A549 (cell line): ENCODE data around the gene MAPRE3. TPM values are rescaled to one million over a fixed set of nuclear protein-coding genes. Genes with fewer than 3 reads are reported as not detected.
A peak's percentile ranks its signal among the peaks of the same experiment; 100 is the strongest.

Experiments
- ATAC-seq, 2 experiments: fragments of 200-7000 bp in 1 of 2; fragments of >200 bp in 1 of 2; cut with Nextera tagmentation in 1 of 2; cut with Tn5 transposase in 1 of 2; 3 replicates each; pipeline versions ENCODE4 v1.8.0 to v1.9.1; 2018 to 2020; ENCODE audit warnings: mild to moderate bottlenecking in 1 of 2, moderate library complexity in 1 of 2
- CTCF ChIA-PET: fragments of 300-600 bp; sonication (Branson Sonifier 250); formaldehyde crosslinking; extraction: SDS; loops from one replicate; lab custom pipeline; 2021; ENCODE audit warnings: antibody characterized with exemption, inconsistent platforms; lab: Yijun Ruan, JAX
- POLR2A ChIA-PET: fragments of 350-600 bp; formaldehyde crosslinking; extraction: SDS; loops from one replicate; lab custom pipeline; 2021; ENCODE audit warnings: antibody characterized with exemption, inconsistent platforms; lab: Yijun Ruan, JAX
- DNase-seq, 2 experiments: peaks; one replicate each; pipeline versions ENCODE4 v3.0.0 to v3.0.0-alpha.2; 2011 to 2016; ENCODE audit warnings: low read depth in 1 of 2, low spot score in 1 of 2
- FAIRE-seq: peaks from 2 replicates; lab custom pipeline; 2011; peaks lifted over from hg19 to GRCh38; lab: Jason Lieb, UNC
- H3K27ac ChIP-seq, 2 experiments: fragments of >200 bp; sonication (Bioruptor Twin); formaldehyde crosslinking; 3 replicates each; pipeline ENCODE4 v1.5.1; 2016 to 2017
- H3K4me1 ChIP-seq: fragments of >200 bp; sonication (Bioruptor Twin); formaldehyde crosslinking; 3 replicates; pipeline ENCODE4 v1.6.1; 2016
- H3K4me2 ChIP-seq: fragments of >200 bp; sonication (Bioruptor Twin); formaldehyde crosslinking; 3 replicates; pipeline ENCODE4 v1.6.1; 2016
- H3K4me3 ChIP-seq: fragments of >200 bp; sonication (Bioruptor Twin); formaldehyde crosslinking; 3 replicates; pipeline ENCODE4 v1.5.1; 2016
- H3K9me3 ChIP-seq: fragments of >200 bp; sonication (Bioruptor Twin); formaldehyde crosslinking; 3 replicates; pipeline ENCODE4 v1.6.1; 2016
- CBX2 ChIP-seq: fragments of 200-600 bp; sonication (generic); IDR thresholded peaks from 2 replicates; pipeline ENCODE4 v1.6.1; 2016; ENCODE audit warnings: low read depth, mild to moderate bottlenecking, borderline replicate concordance
- CBX8 ChIP-seq: fragments of 200-600 bp; sonication (generic); IDR thresholded peaks from 2 replicates; pipeline ENCODE4 v1.6.1; 2016
- E2F6 ChIP-seq: IDR thresholded peaks from 2 replicates; pipeline ENCODE4 v1.6.1; 2012; ENCODE audit warnings: low read depth, borderline replicate concordance
- EHMT2 ChIP-seq: fragments of 200-600 bp; sonication (generic); IDR thresholded peaks from 2 replicates; pipeline ENCODE4 v1.6.1; 2016; ENCODE audit warnings: antibody characterized with exemption, low read depth, mild to moderate bottlenecking, moderate library complexity
- ELK1 ChIP-seq: fragments of 150-350 bp; IDR thresholded peaks from 2 replicates; pipeline ENCODE4 v1.6.1; 2014; ENCODE audit warnings: low read depth, mild to moderate bottlenecking, low read length
- ESRRA ChIP-seq: fragments of 150-350 bp; IDR thresholded peaks from 2 replicates; pipeline ENCODE4 v1.6.1; 2014; ENCODE audit warnings: mild to moderate bottlenecking, low read length, borderline replicate concordance
- FOSL2 ChIP-seq, 2 experiments: fragments of 450-650 bp in 1 of 2; fragments of >200 bp in 1 of 2; sonication (Bioruptor Twin) in 1 of 2; formaldehyde crosslinking; IDR thresholded peaks; 2 replicates each; pipeline versions ENCODE4 v1.5.0 to v1.6.1; 2016 to 2020; ENCODE audit warnings: mild to moderate bottlenecking in 1 of 2, moderate library complexity in 1 of 2
- GATA3 ChIP-seq: IDR thresholded peaks from 2 replicates; pipeline ENCODE4 v1.6.1; 2012; ENCODE audit warnings: borderline replicate concordance
- HEYL ChIP-seq: fragments of 250-450 bp; sonication (Bioruptor Pico); IDR thresholded peaks from 2 replicates; pipeline ENCODE4 v1.8.0; 2021; ENCODE audit warnings: mild to moderate bottlenecking, moderate library complexity
- HMGXB4 ChIP-seq: fragments of 250-450 bp; sonication (Bioruptor Pico); IDR thresholded peaks from 2 replicates; pipeline ENCODE4 v1.5.0; 2021; ENCODE audit warnings: mild to moderate bottlenecking, moderate library complexity, borderline replicate concordance
- HOXB13 ChIP-seq: fragments of 250-450 bp; sonication (Bioruptor Pico); IDR thresholded peaks from 2 replicates; pipeline ENCODE4 v1.5.0; 2020; ENCODE audit warnings: low read depth, mild to moderate bottlenecking, moderate library complexity
- JUN ChIP-seq, 2 experiments: fragments of >200 bp; sonication (Bioruptor Twin); formaldehyde crosslinking; IDR thresholded peaks; 2 replicates in 1 of 2; 3 replicates in 1 of 2; pipeline ENCODE4 v1.6.1; 2016 to 2017
- JUNB ChIP-seq: fragments of >200 bp; sonication (Bioruptor Twin); formaldehyde crosslinking; IDR thresholded peaks from 2 replicates; pipeline ENCODE4 v1.6.1; 2016
- MAFK ChIP-seq: fragments of 450-650 bp; IDR thresholded peaks from 2 replicates; pipeline ENCODE4 v1.6.1; 2014; ENCODE audit not compliant: partially characterized antibody
- MYC ChIP-seq: IDR thresholded peaks from 2 replicates; pipeline ENCODE4 v1.6.1; 2012; ENCODE audit warnings: mild to moderate bottlenecking, inconsistent platforms, low read length, improper control_type of control experiment, borderline replicate concordance
- NFE2L2 ChIP-seq: fragments of 150-350 bp; conservative IDR thresholded peaks from 2 replicates; pipeline ENCODE4 v1.6.1; 2014; ENCODE audit warnings: low read length
- NPAS2 ChIP-seq: fragments of 250-450 bp; sonication (Bioruptor Pico); IDR thresholded peaks from 2 replicates; pipeline ENCODE4 v1.8.0; 2022; ENCODE audit warnings: mild to moderate bottlenecking, moderate library complexity, borderline replicate concordance
- PHF8 ChIP-seq: fragments of 200-600 bp; sonication (generic); IDR thresholded peaks from 2 replicates; pipeline ENCODE4 v1.6.1; 2016; ENCODE audit warnings: low read depth, mild to moderate bottlenecking, antibody characterized with exemption, moderate library complexity, borderline replicate concordance
- RAD21 ChIP-seq, 2 experiments: fragments of >200 bp in 1 of 2; sonication (Bioruptor Twin) in 1 of 2; formaldehyde crosslinking in 1 of 2; IDR thresholded peaks in 1 of 2; conservative IDR thresholded peaks in 1 of 2; 2 replicates in 1 of 2; 3 replicates in 1 of 2; pipeline ENCODE4 v1.6.1; 2012 to 2018; ENCODE audit warnings: inconsistent platforms in 1 of 2
- RCOR1 ChIP-seq: fragments of 150-350 bp; IDR thresholded peaks from 2 replicates; pipeline ENCODE4 v1.6.1; 2014; ENCODE audit warnings: antibody characterized with exemption, low read length, low read depth
- RFX5 ChIP-seq: fragments of 450-650 bp; IDR thresholded peaks from 2 replicates; pipeline ENCODE4 v1.7.1; 2014; ENCODE audit warnings: antibody characterized with exemption, mild to moderate bottlenecking, moderate library complexity
- RNF2 ChIP-seq: fragments of 200-600 bp; sonication (generic); IDR thresholded peaks from 2 replicates; pipeline ENCODE4 v1.6.1; 2016; ENCODE audit warnings: low read depth, mild to moderate bottlenecking, antibody characterized with exemption, moderate library complexity, borderline replicate concordance
- SREBF2 ChIP-seq: fragments of 450-650 bp; IDR thresholded peaks from 2 replicates; pipeline ENCODE4 v1.6.1; 2014; ENCODE audit warnings: mild to moderate bottlenecking, moderate library complexity
- TFCP2L1 ChIP-seq: fragments of 250-450 bp; sonication (Bioruptor Pico); IDR thresholded peaks from 2 replicates; pipeline ENCODE4 v1.5.0; 2021; ENCODE audit warnings: mild to moderate bottlenecking
- USF2 ChIP-seq: fragments of 450-650 bp; IDR thresholded peaks from 2 replicates; pipeline ENCODE4 v1.6.1; 2014; ENCODE audit warnings: antibody characterized with exemption
- ZFP36 ChIP-seq: fragments of 450-650 bp; IDR thresholded peaks from 2 replicates; pipeline ENCODE4 v1.6.1; 2014; ENCODE audit warnings: borderline replicate concordance; ENCODE audit not compliant: partially characterized antibody
- WGBS: methylation state at CpG from one replicate; pipeline ENCODE4 v1.1.6; 2017; ENCODE audit errors: missing lambda C conversion rate; 5-methylcytosine and 5-hydroxymethylcytosine counted together
- polyA minus RNA-seq: library from RNA; depleted of rRNA, polyadenylated mRNA; stranded (reverse); fragments of >200 nt; gene quantifications from 2 replicates; pipeline ENCODE4 v1.2.3, GENCODE V29; 2011; rRNA and poly(A)+ RNA removed
- polyA plus RNA-seq, 4 experiments: library from polyadenylated mRNA; depleted of rRNA in 3 of 4; stranded (reverse); fragments of >200 nt; fragmentation: RNase III in 1 of 4; extraction: RNeasy Plus Mini Kit Qiagen cat#74134 plus additional on column Dnase treatment in 1 of 4; gene quantifications; 2 replicates in 3 of 4; 3 replicates in 1 of 4; pipeline ENCODE4 v1.2.3, GENCODE V29; 2011 to 2017
- TF ChIP-seq, protein P1 (sequence below): fragments of 200-600 bp; sonication (generic); IDR thresholded peaks from 2 replicates; pipeline ENCODE4 v1.6.1; 2016; ENCODE audit warnings: antibody characterized with exemption, mild to moderate bottlenecking, moderate library complexity

The MAPRE3 gene
- polyA plus RNA-seq (2011; rRNA removed) (12.0 and 12.1 TPM in 2 replicates), polyA plus RNA-seq (2017; fragmentation: RNase III; extraction: RNeasy Plus Mini Kit Qiagen cat#74134 plus additional on column Dnase treatment) (19.3 to 21.8 TPM (median 21.5 TPM) in 3 replicates), polyA minus RNA-seq (8.9 and 10.4 TPM in 2 replicates)
- polyA plus RNA-seq (2012; cell fraction: cytosol; rRNA removed) = 9.5 and 11.3 TPM in 2 replicates
- polyA plus RNA-seq (2012; cell fraction: nucleus; rRNA removed) = 21.3 and 23.4 TPM in 2 replicates

GRCh38 chr2:26970244-26970927 lies at the start of gene MAPRE3:
Gene MAPRE3, plus strand, starts transcription at chr2:26970637. Its CDS starts 51,582 bp downstream, at chr2:27022219.
- DNase-seq (peak; percentile 83 to 95), FAIRE-seq (no peak), ATAC-seq (peak; percentile 89 to 95)
- POLR2A ChIA-PET = no interaction called here
- H3K4me1 ChIP-seq = peaks cover 26% of the 10 kb centered on the region
- no peaks in the 10 kb centered on the region for H3K9me3 ChIP-seq
- under 1% methylated on average over 32 of the region's 69 CpGs for WGBS
- TF ChIP-seq MAFK (peak; percentile 9), FOSL2 (IDR thresholded peaks at IDR 0.05) (no peak; the same call in 1 of the 2 replicates), FOSL2 (CRISPR knock-in tag; IDR thresholded peaks at IDR 0.05) (0 out of 2 replicates have a peak, but pooled peaks have one; percentile 38), ESRRA (no peak), PHF8 (peak; percentile 83), JUN (IDR thresholded peaks at IDR 0.05) (peak in 1 of 2 experiments; percentile 45; a peak in 1 of 5 replicates), USF2 (no peak), NPAS2 (CRISPR knock-in tag) (no peak), ZFP36 (no peak), RNF2 (no peak), HMGXB4 (CRISPR knock-in tag) (no peak), MYC (no peak), TFCP2L1 (CRISPR knock-in tag) (no peak), HOXB13 (CRISPR knock-in tag) (no peak), SREBF2 (no peak), RFX5 (peak; percentile 89), JUNB (no peak), E2F6 (no peak)
- TF ChIP-seq, all 56 proteins: peak for 5
- H3K4me3 ChIP-seq = peak within 1 kb of the TSS; percentile 93
- CTCF ChIA-PET = interaction anchor here (1.2 to 21.6 kb wide), 7 partner anchors 9 to 124 kb away, joined by 3 to 758 read pairs (median 9); no protein-coding TSS in a partner anchor
- H3K27ac ChIP-seq = peak within 1 kb of the TSS; percentile 79 to 87
- H3K4me2 ChIP-seq = peak within 1 kb of the TSS; percentile 100

DNA sequence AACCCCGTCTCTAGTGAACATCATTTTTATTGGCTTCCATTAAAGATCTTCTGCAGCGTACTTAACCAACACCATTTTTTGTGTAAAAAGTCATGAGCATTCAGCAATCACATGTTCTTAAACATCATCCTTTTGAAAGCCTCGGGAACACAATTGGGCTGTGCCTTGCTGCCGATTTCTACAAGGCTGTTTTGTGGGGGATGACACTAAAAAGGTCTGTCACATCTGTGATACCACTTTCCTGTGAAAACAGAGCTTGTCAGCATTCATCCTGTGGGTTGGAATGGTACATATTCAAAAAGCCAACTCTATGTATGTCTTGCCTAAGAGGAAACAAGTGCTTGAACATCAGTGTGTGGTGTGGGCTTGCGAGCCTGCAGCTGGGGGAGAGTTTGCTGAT lies 49.1 kb upstream of the MAPRE3 start:
- CTCF ChIA-PET = interaction anchor here (1.2 to 4.5 kb wide), 10 partner anchors 13 to 135 kb away, joined by 5 to 146 read pairs (median 14); partner anchors contain the start of genes CENPA and DPYSL5
- H3K4me3 ChIP-seq = no peak overlapping the region
- no peak for FAIRE-seq
- no peak for DNase-seq
- H3K27ac ChIP-seq = no peak overlapping the region
- H3K4me1 ChIP-seq = peaks cover 7% of the 10 kb centered on the region; the same call in 1 of the 3 replicates
- 93% methylated on average over 5 of the region's 5 CpGs for WGBS
- ATAC-seq = no peak
- POLR2A ChIA-PET = no interaction called here
- no peak overlapping the region for H3K4me2 ChIP-seq
- no peaks in the 10 kb centered on the region for H3K9me3 ChIP-seq
- TF ChIP-seq GATA3 (no peak), NFE2L2 (no peak), CBX2 (no peak), CBX8 (no peak), MYC (no peak), HEYL (CRISPR knock-in tag) (no peak), RAD21 (conservative IDR thresholded peaks at IDR 0.05 in 1 of 2, IDR thresholded peaks at IDR 0.05 in 1 of 2) (no peak), EHMT2 (no peak), JUNB (no peak), RCOR1 (no peak), ELK1 (no peak)
- TF ChIP-seq, protein P1, sequence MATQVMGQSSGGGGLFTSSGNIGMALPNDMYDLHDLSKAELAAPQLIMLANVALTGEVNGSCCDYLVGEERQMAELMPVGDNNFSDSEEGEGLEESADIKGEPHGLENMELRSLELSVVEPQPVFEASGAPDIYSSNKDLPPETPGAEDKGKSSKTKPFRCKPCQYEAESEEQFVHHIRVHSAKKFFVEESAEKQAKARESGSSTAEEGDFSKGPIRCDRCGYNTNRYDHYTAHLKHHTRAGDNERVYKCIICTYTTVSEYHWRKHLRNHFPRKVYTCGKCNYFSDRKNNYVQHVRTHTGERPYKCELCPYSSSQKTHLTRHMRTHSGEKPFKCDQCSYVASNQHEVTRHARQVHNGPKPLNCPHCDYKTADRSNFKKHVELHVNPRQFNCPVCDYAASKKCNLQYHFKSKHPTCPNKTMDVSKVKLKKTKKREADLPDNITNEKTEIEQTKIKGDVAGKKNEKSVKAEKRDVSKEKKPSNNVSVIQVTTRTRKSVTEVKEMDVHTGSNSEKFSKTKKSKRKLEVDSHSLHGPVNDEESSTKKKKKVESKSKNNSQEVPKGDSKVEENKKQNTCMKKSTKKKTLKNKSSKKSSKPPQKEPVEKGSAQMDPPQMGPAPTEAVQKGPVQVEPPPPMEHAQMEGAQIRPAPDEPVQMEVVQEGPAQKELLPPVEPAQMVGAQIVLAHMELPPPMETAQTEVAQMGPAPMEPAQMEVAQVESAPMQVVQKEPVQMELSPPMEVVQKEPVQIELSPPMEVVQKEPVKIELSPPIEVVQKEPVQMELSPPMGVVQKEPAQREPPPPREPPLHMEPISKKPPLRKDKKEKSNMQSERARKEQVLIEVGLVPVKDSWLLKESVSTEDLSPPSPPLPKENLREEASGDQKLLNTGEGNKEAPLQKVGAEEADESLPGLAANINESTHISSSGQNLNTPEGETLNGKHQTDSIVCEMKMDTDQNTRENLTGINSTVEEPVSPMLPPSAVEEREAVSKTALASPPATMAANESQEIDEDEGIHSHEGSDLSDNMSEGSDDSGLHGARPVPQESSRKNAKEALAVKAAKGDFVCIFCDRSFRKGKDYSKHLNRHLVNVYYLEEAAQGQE = no peak
